ENCODE data around the gene DCAF8. TPM values are rescaled to one million over a fixed set of nuclear protein-coding genes. Genes with fewer than 3 reads are reported as not detected.
A peak's percentile ranks its signal among the peaks of the same experiment; 100 is the strongest.

Gene DCAF8
- total RNA-seq, 1 experiment from 2014 or later = 86.5 TPM

DNA sequence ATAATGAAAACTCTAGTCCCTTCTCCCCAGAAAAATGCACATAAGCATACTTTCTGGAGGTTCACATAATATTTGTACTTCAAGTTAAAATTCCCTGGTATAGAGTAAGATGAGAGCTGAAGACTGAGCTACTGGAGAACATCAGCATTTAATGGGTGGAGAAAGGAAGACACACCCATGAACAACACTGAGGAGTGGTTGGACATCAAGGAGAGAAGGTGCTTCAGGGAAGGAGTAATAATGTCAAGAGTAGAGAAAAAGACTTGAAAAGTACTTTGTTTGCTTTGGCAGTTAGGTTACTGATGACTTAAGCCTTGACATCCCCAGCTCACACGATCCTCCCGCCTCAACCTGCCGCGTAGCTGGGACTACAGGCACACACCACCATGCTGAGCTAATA, 35.3 kb downstream of the DCAF8 start:
- DNase-seq (ENCODE audit: low spot score) = no peak

DNA sequence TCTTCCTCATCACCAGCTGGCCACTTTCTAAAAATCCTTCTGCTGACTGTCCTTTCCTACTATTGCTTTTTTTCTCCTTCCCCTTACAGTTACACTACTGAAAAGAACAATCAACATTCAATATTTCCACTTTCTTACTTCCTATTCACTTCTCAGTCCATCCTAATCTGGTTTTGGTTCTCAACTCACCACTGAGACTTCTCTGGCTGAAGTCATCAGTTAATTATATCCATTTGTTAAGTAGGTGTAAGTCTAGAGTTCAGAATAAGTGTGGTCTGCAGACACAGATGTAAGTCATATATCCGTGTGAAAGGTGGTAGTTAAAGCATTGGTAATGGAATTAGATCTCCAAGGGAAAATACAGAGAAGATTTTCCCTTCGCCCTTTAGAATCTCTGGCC, 35.7 kb downstream of the DCAF8 start:
- no peak for DNase-seq (ENCODE audit: low spot score)

GRCh38 chr1:160225345-160225744, 37.0 kb downstream of the DCAF8 start:
- DNase-seq (ENCODE audit: low spot score) = no peak

- DNase-seq (ENCODE audit: low spot score) = no peak
These were observed 37.7 kb downstream of the DCAF8 start for GRCh38 chr1:160224606-160225005.

DNA sequence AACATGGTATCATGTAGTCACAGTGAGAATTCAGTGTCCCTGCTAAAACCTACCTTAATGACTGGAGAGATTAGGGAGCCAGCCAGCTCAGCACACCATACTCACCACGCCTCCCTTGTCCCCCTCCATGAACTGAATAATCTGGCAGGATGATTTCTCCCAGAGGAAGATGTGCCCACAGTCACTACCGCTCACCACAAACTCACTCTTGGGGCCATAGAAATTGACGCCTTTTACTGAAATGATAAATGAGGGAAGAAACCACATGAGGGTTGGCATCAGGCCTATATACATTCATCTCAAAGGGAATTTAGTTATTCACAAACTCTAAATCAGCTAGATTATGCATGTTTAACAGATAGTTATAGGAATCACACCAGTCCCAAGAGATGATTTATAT, 39.8 kb downstream of the DCAF8 start:
- no peak for DNase-seq (ENCODE audit: low spot score)

- DNase-seq (ENCODE audit: low spot score) = no peak
These were observed 41.3 kb downstream of the DCAF8 start for GRCh38 chr1:160221089-160221488.

DNA sequence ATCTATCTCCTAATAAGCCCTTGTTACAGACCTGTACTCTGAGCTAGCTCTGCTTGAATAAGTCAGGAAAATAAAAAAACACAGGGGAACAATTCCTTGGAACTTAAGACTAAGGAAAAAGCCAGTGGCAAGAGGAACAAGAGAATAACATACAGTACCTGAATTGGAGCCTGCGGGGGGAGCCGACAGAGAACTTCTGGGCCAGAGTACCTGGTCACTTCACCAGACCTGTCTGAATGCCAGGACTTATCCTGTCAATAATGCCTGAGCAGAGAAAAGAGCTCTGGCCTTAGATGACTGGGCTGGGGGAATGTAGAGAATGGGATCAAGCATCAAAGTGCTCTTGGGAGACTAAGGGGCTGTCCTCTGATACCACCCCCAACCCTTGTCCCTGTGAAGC, 42.0 kb downstream of the DCAF8 start:
- no peak for DNase-seq (ENCODE audit: low spot score)

DNA sequence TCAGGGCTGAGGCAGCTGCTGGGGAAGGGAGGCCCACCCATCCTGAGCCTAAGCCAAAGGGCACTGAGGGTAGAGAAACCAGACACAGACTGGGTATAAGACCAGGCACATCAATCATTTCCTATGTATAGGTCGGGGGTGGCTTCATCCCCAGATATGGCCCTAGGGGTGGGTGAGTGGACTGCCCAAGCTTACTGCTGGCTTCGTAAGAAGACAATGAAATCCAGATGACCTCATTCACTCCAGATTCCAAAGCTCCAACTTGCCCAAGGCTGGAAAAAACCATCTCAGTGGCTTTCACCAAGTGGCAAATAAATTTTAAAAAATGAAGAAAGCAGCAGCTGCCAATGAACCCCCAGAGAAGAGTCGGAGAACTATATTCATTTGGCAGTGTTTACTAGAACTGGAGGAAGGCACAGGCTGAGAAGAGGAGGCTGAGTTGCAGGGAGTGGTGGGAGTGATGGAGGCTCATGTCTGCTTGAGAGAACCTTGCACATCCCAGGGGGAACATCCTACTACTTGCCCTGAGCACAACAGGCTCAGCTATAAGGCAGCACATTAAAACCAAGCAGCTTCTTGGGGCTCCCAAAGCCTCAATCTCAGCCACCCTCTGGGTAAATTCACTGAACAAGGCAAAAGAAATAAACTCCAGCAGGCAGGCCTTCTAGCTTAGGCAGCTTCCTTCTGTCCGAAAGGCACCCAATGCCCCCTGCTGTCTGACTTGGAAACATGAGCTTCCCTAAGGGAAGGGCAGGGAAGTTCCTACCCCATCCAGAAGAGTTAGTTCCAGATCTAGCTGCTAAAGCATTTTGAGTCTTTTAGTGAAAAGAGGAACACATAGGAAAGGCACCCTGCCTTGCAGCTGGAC, 43.1 kb downstream of the DCAF8 start:
- DNase-seq (ENCODE audit: low spot score) = peak; percentile 86

DNA sequence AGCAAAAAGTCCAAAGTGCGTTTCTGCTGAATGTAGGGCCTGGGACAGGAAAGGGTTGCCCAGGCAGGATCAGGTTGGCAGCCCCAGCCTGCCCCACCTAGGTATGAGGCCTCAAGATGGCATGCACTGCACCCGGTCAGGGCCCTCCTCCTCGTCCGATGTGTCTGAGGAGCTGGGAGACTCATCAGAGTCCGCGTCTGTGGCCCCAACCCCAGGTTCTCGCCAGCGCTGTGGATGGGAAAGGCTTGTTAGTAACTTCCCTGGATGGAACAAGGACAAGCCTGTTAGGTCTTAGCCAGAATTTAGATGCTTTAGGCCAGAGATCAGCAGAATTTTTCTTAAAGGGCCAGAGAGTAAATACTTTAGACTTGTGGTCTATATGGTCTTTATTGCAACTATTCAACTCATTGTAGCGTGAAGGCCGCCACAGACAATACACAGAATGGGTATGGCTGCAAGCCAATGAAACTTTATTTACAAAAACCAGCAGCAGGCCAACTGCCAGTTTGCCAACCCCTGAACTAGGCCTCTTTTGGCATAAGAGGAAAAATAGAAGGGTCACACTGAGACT, 44.8 kb downstream of the DCAF8 start:
- no peak for DNase-seq (ENCODE audit: low spot score)

DNA sequence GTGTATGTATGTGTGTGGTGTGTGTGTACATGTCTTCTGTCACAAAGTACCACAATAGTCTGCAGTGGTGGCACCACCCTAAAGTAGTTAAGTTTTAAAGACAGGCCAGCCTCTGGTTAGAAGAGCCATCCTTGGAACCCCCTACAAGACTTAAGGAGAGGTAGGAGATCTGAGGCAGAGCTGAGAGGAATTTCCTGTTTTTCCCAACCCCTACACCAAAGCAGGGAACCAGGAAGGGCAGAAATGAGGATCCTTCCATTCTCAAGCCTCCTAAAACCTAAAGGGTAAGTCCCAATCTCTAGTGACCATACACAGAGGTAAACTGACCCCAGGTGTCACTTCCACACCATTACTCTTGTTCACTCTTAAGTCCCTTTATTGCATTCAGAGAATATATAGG, 46.0 kb downstream of the DCAF8 start:
- DNase-seq (ENCODE audit: low spot score) = no peak

- no peak for DNase-seq (ENCODE audit: low spot score)
These were observed 47.7 kb downstream of the DCAF8 start for GRCh38 chr1:160214481-160215140.

DNA sequence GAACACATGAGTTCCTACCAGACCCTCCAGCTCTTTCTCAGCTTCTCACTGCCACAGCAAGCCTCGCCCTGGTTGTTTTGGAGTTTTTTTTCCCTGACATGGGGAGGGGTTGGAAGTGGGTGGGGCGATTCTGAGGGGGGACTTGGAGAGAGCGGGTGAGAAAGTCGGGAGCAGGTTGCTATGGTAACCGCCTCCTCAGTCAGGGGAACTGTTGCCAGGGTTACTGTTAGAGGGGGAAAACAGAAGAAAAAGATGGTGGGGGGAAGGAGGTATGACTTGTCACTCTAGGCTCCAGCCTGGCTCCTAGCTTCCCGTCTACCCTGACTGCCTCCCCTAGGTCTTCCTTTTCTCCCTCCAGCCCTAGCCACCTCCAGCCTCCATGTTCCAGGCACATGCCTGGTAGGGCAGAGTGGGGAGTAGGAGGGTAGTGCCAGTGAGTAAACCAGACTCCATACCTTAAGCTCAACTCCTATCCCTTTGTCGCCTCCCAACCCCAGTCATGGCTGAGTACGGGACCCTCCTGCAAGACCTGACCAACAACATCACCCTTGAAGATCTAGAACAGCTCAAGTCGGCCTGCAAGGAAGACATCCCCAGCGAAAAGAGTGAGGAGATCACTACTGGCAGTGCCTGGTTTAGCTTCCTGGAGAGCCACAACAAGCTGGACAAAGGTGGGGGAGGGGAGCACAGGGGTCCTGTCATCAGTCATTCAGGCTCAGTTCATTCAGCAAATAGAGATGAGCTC, 51.1 kb downstream of the DCAF8 start:
- DNase-seq (ENCODE audit: low spot score) = no peak

DNA sequence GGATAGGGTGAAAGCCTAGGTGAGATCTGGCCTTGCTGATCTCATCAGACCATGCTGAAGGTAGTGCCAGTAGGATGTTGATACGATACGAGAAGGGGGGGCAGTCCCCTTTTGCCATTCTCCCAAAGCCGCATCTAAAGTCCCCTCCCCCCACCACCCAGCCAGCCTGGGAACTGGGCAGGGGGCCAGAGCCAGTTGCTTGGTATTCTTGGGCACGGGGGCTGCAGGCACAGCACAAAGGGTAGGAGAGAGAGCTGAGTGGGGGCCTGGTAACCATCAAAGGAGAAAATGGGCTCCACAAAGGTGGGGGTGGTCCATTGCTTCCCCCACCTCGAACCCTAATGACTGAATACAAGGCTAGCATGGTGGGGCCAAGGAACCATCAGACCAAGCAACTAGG, 51.8 kb downstream of the DCAF8 start:
- no peak for DNase-seq (ENCODE audit: low spot score)

GRCh38 chr1:160209321-160210046, 52.9 kb downstream of the DCAF8 start:
- no peak for DNase-seq (ENCODE audit: low spot score)

DNA sequence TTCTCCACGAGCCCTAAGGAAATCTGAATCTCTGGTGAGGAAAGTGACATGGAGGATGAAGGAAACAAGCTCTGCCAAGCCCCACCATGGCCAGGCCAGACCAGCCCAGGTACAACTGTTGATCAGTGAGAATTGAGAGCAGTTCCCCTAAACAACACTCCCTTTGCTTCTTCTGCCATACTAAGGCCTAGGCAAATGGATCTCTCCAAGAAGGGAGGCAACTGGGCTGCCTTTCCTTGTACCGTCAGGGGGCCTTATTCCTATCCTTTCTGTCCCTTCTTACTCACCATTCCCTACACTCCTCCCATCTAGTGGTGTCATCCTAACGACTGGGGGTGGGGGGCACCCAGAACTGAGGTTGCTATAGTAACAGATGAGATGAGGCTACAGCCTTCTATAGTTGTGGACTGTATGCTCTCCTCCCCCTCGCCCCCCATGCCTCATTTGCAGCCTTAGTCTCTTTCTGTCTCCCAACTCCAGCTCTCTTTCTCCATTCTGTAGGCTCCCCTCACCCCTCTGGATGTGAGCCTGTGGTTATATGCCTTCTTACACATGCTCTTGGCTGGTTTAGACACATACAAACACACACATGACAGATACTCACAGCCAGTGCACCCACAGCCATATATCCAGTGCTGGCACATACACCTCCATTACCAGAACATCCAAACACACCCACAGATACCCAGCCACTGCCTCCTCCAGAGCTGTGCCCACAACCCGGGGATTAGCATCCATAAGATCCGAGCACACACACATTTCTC, 53.6 kb downstream of the DCAF8 start:
- no peak for DNase-seq (ENCODE audit: low spot score)

DNA sequence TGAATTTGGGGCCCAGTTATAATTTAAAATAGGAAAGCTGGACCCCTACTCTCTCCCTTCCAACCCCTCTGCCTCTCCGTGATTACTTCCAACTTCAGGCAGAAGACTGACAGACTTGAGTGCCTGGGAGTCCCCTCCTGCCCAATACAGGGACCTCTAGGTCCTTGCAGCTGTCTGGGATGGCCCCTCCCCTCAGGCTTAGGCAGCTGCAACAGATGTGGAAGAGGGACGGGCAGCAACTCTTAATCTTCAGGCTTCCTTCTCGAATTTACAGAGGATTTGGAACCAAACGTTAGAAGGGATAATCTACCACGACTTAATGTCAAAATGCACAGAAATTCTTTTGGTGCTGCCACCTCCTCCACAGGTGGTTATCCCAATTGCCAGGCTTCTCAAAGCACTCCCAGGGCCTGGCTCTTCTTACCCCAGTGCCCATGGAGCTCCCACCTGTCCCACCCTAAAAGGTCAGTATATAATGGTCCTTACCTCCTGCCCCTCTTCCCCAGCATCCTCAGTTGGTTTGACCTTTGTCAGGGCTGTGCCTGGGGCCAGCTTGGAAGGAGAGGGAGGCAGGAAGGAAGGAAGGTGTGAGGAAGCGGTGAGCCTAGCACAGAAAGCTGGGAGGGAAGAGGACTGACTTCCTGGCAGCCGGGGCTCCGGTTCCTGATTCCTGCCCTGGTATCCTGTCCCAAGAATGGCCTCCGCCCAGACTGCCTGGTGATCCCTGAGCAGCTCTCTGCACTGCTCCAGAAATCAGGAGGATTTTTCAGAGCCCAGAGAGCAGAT, 54.4 kb downstream of the DCAF8 start:
- DNase-seq (ENCODE audit: low spot score) = no peak

DNA sequence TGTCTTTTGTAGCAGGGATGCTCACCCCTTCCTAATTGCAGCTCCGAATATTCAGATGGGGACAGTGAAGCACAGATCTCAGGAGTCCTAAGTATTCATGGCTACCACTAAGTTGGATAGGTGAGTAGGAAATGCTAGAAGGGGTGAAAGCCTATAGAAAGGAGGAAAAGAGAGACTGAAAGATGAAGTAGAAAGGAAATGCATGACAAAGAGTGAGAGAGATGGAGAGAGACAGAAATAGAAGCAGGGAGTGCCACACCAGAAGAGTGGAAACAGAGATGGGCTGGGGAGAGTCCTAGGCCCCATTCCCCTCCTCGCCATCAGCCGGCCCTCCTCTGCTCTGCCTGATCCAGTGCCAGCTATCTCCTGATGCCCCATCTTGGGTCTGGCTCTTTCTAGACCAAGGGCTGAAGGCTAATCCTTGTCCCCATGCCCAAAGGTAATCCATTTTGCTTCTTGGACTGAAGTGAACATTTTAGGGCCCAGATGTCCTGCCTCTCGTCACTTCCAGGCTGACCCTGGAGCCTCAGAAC, 55.2 kb downstream of the DCAF8 start:
- DNase-seq (ENCODE audit: low spot score) = no peak

DNA sequence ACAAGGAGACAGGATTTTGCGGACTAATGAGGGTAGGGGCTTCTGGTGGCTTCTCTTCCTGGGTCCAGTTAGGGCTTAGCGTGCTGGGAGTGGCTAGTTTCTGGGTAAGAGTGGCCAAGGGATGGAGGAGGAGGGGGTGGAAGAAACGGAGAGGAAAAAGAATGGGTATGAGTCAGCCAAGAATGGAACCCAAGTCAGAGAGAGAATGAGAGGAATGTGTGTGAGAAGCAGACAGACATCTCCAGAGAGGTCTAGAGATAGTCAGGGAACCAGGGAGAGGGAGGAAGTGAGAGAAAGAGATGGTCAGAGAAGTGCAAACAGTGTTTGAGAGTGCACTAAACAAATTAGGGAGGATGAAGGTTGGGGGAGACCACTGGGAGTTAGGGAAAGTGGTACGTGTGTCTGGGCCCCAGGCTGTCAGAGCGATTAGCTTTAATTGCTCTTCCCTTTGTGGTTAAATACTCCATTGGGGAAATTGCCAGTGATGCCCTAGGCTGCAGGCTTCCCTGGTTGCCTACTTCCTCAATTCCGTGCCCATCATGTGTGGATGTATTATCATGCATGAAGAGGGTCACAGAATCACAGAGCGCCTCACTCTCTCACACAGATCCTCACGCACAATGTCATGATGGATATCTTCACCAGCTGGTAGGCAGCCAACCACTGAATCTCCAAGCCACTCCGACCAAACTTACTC, 55.8 kb downstream of the DCAF8 start:
- peak; percentile 95 for DNase-seq (ENCODE audit: low spot score)

GRCh38 chr1:160206036-160206389, 56.3 kb downstream of the DCAF8 start:
- DNase-seq (ENCODE audit: low spot score) = peak; percentile 87

Data from A172 (cell line).